ENCODE results near the gene MIEN1.

Gene MIEN1

GRCh38 chr17:39694593-39694992 is 35.7 kb downstream of the MIEN1 start:
- TF ChIP-seq CTCF (IDR thresholded peaks at IDR 0.05): no peak
- no peak overlapping the region for H3K4me3 ChIP-seq (ENCODE audit: low read depth in 1 of 2, low read length in 1 of 2)

GRCh38 chr17:39688945-39689344 is 41.4 kb downstream of the MIEN1 start:
- no peaks in the 10 kb centered on the region for H3K36me3 ChIP-seq
- H3K27ac ChIP-seq: no peak overlapping the region
- H3K9me3 ChIP-seq: no peaks in the 10 kb centered on the region
- H3K27me3 ChIP-seq: peaks cover 27% of the 10 kb centered on the region
- H3K4me3 ChIP-seq (ENCODE audit: low read depth in 1 of 2, low read length in 1 of 2): peak overlapping the region in 1 of 2 experiments; percentile 95
- peaks cover 7 to 11% of the 10 kb centered on the region in 2 experiments for H3K4me1 ChIP-seq (ENCODE audit: control insufficient read depth in 1 of 2, insufficient read depth in 1 of 2, low read depth in 1 of 2, low read length in 1 of 2)
- TF ChIP-seq CTCF (IDR thresholded peaks at IDR 0.05): no peak

More at GRCh38 chr17:39694593-39694992, 35.7 kb downstream of the MIEN1 start:
- Histone ChIP-seq H3K27ac (no peak overlapping the region), H3K27me3 (peaks cover 49% of the 10 kb centered on the region), H3K4me1 (ENCODE audit: control insufficient read depth in 1 of 2, insufficient read depth in 1 of 2, low read depth in 1 of 2, low read length in 1 of 2) (no peaks in the 10 kb centered on the region), H3K9me3 (no peaks in the 10 kb centered on the region), H3K36me3 (no peaks in the 10 kb centered on the region)

GRCh38 chr17:39688475-39688835 is 41.9 kb downstream of the MIEN1 start:
- no peaks in the 10 kb centered on the region for H3K36me3 ChIP-seq
- H3K27ac ChIP-seq: peak overlapping the region; percentile 87
- peak overlapping the region; percentile 81 to 95 for H3K4me3 ChIP-seq (ENCODE audit: low read depth in 1 of 2, low read length in 1 of 2)
- peaks cover 27% of the 10 kb centered on the region for H3K27me3 ChIP-seq
- H3K4me1 ChIP-seq (ENCODE audit: control insufficient read depth in 1 of 2, insufficient read depth in 1 of 2, low read depth in 1 of 2, low read length in 1 of 2): peaks cover 7 to 11% of the 10 kb centered on the region in 2 experiments
- H3K9me3 ChIP-seq: no peaks in the 10 kb centered on the region
- no peak for TF ChIP-seq CTCF (IDR thresholded peaks at IDR 0.05)

GRCh38 chr17:39687546-39688474 is 42.5 kb downstream of the MIEN1 start, which contains the start of gene PGAP3:
TSS of gene PGAP3 (minus strand) at chr17:39688057. CDS start at chr17:39688014, 43 bp downstream.
- H3K36me3 ChIP-seq: no peaks in the 10 kb centered on the region
- TF ChIP-seq CTCF (IDR thresholded peaks at IDR 0.05): peak; percentile 29
- peaks cover 27% of the 10 kb centered on the region for H3K27me3 ChIP-seq
- H3K27ac ChIP-seq: peak within 1 kb of the TSS; percentile 87
- no peaks in the 10 kb centered on the region for H3K9me3 ChIP-seq
- H3K4me1 ChIP-seq (ENCODE audit: control insufficient read depth in 1 of 2, insufficient read depth in 1 of 2, low read depth in 1 of 2, low read length in 1 of 2): peaks cover 7 to 11% of the 10 kb centered on the region in 2 experiments
- H3K4me3 ChIP-seq (ENCODE audit: low read depth in 1 of 2, low read length in 1 of 2): peak within 1 kb of the TSS; percentile 81 to 95

- no peak for TF ChIP-seq CTCF (IDR thresholded peaks at IDR 0.05)
- Histone ChIP-seq H3K27ac (peak overlapping the region; percentile 87), H3K27me3 (peaks cover 27% of the 10 kb centered on the region), H3K4me3 (ENCODE audit: low read depth in 1 of 2, low read length in 1 of 2) (peak overlapping the region; percentile 81 to 95), H3K9me3 (no peaks in the 10 kb centered on the region), H3K36me3 (no peaks in the 10 kb centered on the region), H3K4me1 (ENCODE audit: control insufficient read depth in 1 of 2, insufficient read depth in 1 of 2, low read depth in 1 of 2, low read length in 1 of 2) (peaks cover 7 to 11% of the 10 kb centered on the region in 2 experiments)
Observed at GRCh38 chr17:39687101-39687545, 43.2 kb downstream of the MIEN1 start.

Measured in neutrophil (primary cell).